ENCODE data around the gene MAP3K12. TPM values are rescaled to one million over a fixed set of nuclear protein-coding genes. Genes with fewer than 3 reads are reported as not detected.

The MAP3K12 gene
- total RNA-seq, 4 donors from 2014 or later = 4.8 to 14.0 (median 5.9) TPM

DNA sequence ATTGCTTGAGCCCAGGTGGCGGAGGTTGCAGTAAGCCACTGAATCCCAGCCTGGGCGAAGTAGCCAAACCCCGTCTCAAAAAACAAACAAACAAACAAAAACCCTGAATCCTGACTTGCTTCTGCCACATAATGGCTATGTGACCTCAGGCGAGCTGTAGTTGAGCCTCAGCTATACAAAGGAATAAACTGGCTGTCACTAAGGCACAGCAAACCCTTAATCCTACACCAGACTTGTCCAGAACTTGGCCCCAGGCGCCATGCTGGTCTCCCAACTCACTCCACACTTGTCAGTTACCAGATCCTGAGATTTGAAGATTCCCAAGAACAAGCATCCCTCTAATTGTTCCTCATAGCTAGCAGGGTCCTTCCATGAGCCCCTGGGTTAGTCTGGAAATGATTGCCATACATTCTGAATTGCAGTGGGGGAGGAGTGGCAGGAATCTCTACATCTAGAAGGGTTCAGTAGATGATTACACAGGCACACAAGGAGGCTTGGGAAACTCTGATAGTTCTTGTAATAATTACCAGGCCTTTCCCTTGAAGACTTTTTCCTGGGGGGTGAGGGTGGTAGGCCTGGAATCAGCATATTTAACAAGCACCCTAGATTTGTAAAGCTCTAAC is 9.9 kb downstream of the MAP3K12 start:
- 92% methylated on average over 5 of the region's 5 CpGs for WGBS
- DNase-seq (ENCODE audit: low spot score in 2 of 2) = no peak
- Histone ChIP-seq H3K9me3 (no peaks in the 10 kb centered on the region), H3K4me3 (no peak overlapping the region), H3K36me3 (peaks cover 28% of the 10 kb centered on the region), H3K4me1 (peaks cover 23% of the 10 kb centered on the region), H3K27ac (no peak overlapping the region), H3K27me3 (no peaks in the 10 kb centered on the region)
- TF ChIP-seq POLR2A (IDR thresholded peaks at IDR 0.05) = no peak
- TF ChIP-seq EP300 (IDR thresholded peaks at IDR 0.05) = no peak
- no peak for TF ChIP-seq POLR2AphosphoS5 (IDR thresholded peaks at IDR 0.05)
- TF ChIP-seq, protein P1, sequence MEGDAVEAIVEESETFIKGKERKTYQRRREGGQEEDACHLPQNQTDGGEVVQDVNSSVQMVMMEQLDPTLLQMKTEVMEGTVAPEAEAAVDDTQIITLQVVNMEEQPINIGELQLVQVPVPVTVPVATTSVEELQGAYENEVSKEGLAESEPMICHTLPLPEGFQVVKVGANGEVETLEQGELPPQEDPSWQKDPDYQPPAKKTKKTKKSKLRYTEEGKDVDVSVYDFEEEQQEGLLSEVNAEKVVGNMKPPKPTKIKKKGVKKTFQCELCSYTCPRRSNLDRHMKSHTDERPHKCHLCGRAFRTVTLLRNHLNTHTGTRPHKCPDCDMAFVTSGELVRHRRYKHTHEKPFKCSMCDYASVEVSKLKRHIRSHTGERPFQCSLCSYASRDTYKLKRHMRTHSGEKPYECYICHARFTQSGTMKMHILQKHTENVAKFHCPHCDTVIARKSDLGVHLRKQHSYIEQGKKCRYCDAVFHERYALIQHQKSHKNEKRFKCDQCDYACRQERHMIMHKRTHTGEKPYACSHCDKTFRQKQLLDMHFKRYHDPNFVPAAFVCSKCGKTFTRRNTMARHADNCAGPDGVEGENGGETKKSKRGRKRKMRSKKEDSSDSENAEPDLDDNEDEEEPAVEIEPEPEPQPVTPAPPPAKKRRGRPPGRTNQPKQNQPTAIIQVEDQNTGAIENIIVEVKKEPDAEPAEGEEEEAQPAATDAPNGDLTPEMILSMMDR (IDR thresholded peaks at IDR 0.05) = no peak

DNA sequence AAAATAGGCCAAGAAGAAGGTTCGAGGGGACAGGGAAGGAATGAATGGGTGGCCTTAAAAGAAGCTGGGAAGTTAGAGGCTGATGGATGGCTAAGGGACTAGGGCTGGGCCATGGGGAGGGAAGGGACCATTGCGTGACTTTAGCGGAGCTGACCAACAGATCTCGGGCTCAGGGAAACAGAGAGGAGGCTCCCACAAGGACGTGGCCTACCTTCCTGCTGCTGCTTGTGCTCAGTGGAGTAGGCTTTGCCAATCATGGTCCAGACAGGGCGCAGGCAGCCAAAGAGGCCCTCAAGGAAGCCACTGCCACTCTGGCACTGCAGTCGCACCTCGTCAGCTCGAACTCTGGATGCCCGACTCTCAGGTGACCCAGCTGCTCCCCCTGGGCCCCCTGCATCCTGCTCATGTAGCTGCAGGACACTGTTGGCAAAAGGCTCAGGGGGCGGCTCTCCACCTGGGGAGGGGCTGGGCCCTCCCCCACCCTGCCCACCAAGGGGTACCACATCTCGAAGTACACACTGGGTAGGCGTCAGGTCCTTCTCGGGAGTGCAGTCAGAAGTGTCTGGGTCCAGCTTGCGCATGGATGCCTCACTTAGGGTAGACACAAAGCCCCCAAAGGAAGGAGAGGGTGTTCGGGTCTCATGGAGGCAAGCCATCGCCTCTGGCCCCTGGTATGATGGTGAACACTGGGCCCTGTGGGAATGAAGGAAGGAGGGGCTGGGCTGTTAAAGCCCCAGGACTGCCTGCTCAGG is 12.3 kb downstream of the MAP3K12 start:
- H3K4me3 ChIP-seq = no peak overlapping the region
- no peaks in the 10 kb centered on the region for H3K9me3 ChIP-seq
- no peak for DNase-seq (ENCODE audit: low spot score in 2 of 2)
- H3K27ac ChIP-seq = no peak overlapping the region
- WGBS = 85% methylated on average over 15 of the region's 17 CpGs
- no peaks in the 10 kb centered on the region for H3K27me3 ChIP-seq
- TF ChIP-seq POLR2A (IDR thresholded peaks at IDR 0.05) = no peak
- no peak for TF ChIP-seq EP300 (IDR thresholded peaks at IDR 0.05)
- TF ChIP-seq, protein P1 (IDR thresholded peaks at IDR 0.05) = no peak
- no peak for TF ChIP-seq POLR2AphosphoS5 (IDR thresholded peaks at IDR 0.05)
- H3K36me3 ChIP-seq = peaks cover 52% of the 10 kb centered on the region
- peaks cover 13% of the 10 kb centered on the region for H3K4me1 ChIP-seq

DNA sequence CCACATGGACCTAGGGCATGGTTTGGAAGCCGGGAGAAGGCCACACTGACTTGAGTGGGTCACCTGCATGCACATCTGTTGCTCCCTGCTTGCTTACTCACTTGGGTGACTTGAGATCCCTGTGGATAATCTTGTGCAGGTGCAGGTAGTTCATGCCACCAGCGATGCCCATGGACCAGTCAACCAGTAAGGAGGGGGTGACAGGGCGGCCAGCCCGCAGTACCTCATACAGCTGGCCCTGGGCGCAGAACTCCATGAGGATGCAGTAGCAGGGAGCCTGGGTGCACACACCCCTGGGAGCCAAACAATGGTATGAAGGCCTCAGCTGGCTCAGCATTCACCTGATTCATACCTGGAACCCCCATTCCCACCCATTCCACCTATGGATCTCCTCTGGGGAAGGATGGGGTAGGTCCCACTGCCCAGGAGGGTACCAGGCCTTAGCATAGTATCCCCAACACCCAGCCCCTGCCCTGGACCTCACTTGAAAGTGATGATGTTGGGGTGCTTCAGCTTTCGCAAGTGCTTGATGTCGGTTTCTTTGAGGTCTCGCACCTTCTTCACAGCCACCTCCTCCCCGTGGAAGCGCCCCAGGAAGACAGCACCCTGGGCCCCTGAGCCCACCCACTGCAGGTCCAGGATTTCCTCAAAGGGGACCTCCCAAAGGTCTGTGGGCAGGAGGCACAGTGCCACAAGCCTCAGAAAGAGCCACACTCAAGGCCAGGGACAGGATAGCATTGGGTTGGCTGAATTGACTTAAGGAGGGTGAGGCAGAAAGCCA is 13.1 kb downstream of the MAP3K12 start:
- TF ChIP-seq, protein P1 (IDR thresholded peaks at IDR 0.05) = no peak
- no peak for TF ChIP-seq EP300 (IDR thresholded peaks at IDR 0.05)
- TF ChIP-seq POLR2A (IDR thresholded peaks at IDR 0.05) = no peak
- no peak for TF ChIP-seq POLR2AphosphoS5 (IDR thresholded peaks at IDR 0.05)

DNA sequence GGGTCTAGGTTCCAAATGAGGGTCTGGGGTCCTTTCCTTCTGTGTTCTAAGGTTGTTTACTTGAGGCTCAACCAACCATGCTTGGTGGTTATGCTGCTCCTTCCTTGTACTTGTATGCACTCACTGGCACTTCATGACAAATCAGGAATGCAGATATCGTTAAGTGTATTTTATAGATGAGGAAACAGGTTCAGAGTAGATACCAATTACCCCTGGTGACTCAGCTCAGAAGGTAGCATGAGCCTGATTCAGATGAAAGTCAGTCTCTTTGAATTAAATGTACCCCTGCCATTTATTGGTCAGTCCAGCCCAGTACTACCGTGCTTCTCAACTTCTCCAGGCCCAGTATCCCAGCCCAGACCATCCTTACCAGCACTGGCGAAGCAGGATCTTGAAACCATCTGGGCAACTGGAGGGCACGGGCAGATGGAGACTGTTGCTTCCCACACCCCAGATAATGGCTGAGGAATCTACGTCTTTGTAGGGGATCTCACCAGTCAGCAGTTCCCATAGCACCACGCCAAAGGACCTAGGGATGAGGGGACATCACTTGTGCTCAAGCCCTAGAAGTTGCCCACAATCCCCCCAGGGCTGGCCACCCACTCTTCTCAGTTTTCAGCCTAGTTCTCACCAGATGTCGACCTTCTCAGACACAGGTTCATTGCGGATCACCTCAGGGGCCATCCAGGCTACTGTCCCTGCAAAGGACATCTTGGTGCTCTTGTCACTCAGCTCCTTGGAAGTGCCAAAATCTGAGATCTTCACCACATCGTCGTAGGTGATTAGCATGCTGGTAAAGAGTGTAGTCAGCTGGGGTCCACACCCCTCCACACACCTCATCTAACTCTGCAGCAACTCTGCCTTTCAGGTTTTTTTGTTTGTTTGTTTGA is 14.3 kb downstream of the MAP3K12 start:
- Histone ChIP-seq H3K9me3 (no peaks in the 10 kb centered on the region), H3K36me3 (peaks cover 71% of the 10 kb centered on the region), H3K27me3 (no peaks in the 10 kb centered on the region), H3K27ac (no peak overlapping the region), H3K4me1 (peaks cover 24% of the 10 kb centered on the region), H3K4me3 (no peak overlapping the region)
- DNase-seq (ENCODE audit: low spot score in 2 of 2) = no peak
- TF ChIP-seq POLR2A (IDR thresholded peaks at IDR 0.05) = no peak
- TF ChIP-seq EP300 (IDR thresholded peaks at IDR 0.05) = no peak
- TF ChIP-seq, protein P1 (IDR thresholded peaks at IDR 0.05) = no peak
- no peak for TF ChIP-seq POLR2AphosphoS5 (IDR thresholded peaks at IDR 0.05)
- 83% methylated on average over 9 of the region's 10 CpGs for WGBS

More for the DNA sequence above, 13.1 kb downstream of the MAP3K12 start:
- peaks cover 20% of the 10 kb centered on the region for H3K4me1 ChIP-seq
- WGBS = 95% methylated on average over 9 of the region's 10 CpGs
- no peaks in the 10 kb centered on the region for H3K27me3 ChIP-seq
- H3K27ac ChIP-seq = no peak overlapping the region
- no peaks in the 10 kb centered on the region for H3K9me3 ChIP-seq
- H3K36me3 ChIP-seq = peaks cover 59% of the 10 kb centered on the region
- H3K4me3 ChIP-seq = no peak overlapping the region
- DNase-seq (ENCODE audit: low spot score in 2 of 2) = no peak

Data from suprapubic skin (tissue), 4 donors.